Measurements from ENCODE around the gene ARL15.
"Not testable (repeated sequence)": the region's sequence is repeated elsewhere in the genome, so short reads cannot be mapped to it uniquely, and the experiment has no call there.

Gene ARL15

DNA sequence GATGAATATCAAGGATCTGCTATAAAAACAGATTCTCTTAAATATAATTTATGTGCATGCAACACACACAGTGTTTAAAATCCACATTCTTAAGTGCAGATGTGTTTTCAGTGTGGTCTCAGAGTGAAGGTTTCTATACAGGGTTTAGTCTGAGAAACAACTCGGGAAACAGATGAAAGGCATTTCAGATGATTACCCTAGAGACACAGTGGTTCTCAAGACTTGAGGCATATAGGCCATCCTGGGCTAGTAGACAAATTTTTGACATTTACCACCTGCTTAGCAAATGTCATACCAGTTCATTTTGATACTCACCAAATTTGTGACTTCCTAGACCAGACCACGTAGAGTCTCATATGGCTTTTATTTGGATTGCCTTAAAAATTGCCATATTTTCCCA lies 216.5 kb downstream of the ARL15 start:
- DNase-seq (ENCODE audit: low read depth in 2 of 2) = no peak

DNA sequence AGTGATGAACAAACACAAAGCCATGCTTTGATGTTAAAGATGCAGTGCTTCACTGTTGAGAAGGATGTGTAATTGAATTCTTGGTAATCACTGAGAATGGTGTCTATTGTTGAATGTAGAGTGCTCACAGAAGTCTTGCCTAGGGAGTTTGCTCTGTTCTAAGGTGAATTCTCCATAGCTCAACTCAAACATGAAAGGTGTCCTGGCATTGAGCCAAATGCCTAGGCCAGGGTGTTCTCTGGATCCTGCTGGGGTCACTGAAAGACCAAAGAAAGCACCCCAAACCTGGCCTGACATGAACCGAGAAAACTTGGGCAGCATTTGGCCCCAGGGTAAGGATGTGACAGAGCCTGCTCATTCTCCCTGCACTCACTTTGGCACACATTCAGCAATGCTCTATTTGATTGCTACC lies 217.3 kb downstream of the ARL15 start:
- DNase-seq (ENCODE audit: low read depth in 2 of 2) = no peak

DNA sequence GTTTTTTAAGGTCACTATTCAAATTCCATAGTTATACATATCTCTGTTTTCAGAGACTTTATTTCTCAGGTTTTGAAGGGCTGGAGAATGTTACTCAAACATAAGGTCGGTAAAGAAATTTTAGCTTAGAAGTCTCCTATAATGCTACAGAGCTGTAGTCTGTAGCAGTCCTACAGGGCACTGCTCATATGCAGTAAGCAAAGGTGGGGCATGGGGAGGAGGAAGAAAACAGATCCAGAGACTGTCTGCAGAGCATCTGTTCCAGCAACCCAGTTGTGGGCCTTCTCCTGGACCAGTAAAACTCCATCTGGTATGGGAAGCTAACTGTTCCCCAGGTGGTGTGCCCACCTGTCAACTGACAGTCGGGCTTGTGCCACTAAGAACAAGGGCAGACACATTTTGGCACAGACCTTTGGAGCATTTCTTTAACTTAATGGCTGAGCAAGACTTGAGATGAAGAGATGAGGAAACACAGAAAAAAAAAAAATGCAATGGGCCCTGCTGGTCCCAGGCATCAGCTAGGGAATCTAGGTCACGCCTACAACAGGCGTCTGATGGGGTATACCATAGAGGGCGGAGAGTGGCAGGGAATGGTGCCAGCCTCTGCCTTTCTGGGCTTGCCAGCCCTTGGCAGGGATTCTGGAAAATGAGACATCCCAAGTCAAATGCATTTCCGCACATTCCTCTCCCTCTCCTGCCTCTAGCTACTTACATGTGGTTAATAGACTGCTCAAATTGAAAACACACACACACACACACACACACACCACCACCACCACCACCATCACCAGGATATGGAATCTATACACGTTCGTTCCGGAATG lies 218.9 kb downstream of the ARL15 start:
- DNase-seq (ENCODE audit: low read depth in 2 of 2) = no peak

DNA sequence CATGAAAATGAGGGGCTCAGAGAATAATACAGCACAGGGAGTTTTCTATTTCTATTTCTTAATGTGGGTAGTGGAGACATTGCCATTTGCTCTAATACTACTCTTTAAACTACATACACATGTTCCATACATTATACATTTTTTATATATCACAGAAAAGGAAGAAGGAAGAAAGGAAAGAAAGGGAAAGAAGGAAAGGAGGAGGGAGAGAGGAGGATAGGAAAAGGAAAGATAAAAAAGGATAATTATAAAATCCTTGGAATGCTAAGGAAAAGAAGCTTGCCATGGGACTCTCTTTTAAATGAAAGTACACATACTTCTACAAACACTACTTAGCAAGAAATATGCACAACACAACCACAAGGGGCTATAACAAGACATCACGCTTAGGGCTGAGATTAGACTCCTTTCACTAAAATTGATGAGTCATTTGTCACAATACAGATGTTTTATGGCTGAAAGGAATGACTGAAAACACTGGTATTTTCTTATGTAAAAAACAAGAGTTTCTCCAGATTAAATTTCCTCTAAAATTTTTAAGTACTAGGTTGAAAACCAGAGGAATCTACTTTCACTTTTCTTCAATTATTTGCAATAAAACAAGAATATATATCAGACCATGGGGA lies 219.8 kb downstream of the ARL15 start:
- DNase-seq (ENCODE audit: low read depth in 2 of 2) = no peak

DNA sequence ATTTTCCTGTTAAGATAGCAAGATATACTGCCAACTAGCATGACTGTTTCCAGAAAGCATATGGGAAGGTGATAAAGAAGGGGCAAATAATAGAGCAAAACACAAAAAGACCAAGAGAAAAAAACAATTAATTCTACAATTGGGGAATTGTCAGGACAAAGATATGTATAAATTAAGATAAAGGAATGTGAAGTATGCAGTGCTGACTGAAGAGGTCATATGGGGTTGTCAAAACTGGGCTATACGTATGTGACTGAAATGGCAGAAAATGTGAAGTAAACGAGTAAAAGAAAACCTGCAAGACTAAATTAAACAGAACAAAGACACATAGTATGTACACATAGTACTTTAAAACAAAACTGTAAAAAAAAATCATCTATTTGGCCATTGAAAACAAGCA lies 222.3 kb downstream of the ARL15 start:
- no peak for DNase-seq (ENCODE audit: low read depth in 2 of 2)

DNA sequence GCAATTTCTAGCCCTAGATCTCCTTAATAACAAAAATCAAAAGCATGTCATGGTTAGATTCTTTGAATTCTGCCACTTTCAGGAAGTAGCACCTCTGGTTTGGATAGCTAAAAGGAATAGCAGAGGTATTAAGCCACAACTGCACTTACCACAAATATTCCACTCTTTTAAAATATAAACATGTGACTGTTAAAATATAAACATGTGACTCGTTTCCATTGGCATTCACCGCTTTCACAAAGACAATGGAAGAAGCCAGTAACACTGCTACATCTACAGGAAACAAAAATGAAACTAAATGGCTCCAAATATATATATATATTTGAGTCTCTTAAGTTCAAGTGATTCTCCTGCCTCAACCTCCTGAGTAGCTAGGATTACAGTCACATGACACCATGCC lies 222.9 kb downstream of the ARL15 start:
- no peak for DNase-seq (ENCODE audit: low read depth in 2 of 2)

DNA sequence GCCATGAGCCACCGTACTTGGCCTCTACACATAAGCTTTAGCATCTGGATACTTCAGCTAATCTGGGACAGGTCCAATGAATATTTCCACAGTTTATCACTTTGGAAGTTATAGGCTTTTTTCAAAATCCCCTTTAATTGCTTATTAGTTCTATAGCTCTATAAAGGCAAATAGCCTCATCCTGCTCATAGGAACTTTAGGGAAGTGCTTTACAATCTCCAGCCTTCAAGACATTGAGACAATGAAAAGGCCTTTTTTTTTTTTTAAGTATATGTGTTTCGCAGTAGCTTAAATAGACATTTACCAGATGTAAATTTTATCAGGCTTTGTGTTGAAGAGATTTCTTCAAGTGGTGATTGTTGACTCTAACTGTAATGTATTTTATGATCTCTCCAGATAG lies 224.2 kb downstream of the ARL15 start:
- DNase-seq (ENCODE audit: low read depth in 2 of 2) = no peak

DNA sequence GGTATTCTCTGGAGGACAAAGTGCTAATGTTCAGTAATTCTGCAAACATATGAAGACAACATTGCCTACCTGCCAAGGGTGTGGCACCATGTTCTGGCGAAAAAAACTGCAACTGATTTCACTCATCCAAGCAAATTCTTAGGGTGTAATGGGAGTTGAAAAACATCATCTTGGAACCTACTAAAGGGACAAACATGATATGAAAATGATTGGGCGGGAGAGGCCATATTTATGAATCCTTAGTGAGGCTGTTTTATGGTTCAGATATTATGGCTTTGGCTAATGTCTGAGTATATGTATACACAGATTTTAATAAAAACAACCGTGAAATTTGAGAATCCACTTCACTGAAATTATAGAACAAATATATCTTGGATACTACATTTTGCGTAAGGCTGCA lies 225.7 kb downstream of the ARL15 start:
- no peak for DNase-seq (ENCODE audit: low read depth in 2 of 2)

DNA sequence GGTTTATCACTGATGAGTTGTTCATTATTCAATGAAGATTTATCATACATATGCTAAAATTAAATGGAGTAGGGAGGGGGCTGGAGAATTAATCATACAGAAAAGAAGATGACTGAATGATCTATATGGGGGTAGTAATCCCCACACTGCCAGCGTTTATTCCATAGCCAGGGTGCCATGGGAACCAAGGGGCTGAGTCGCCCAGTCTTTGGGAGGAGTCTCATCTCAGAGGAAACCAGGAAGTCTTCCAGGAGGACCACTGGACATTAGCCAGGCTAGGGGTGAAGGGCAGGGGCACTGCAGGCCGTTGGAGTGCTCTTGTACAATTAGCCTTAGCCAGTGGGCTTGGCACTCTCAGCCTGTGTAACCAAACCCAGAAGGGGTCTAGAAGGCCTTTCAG lies 226.5 kb downstream of the ARL15 start:
- no peak for DNase-seq (ENCODE audit: low read depth in 2 of 2)

DNA sequence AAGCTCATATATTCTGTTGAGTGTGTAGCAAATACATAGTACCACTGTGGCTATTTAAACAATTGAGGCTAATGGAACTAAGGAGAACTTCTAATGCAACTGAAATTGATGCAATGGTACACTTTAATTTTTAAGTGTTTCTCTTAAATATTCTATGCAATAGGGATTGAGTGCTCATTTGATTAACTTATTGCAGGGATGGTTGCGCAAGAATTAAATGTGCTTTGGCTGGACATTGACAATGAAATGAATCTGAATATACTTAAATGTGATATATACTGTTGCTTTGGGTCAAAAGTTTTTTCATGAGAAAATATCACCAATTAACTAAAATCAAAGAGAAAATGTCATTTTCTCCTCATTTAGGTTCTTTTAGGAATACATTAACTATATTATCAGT lies 227.1 kb downstream of the ARL15 start:
- no peak for DNase-seq (ENCODE audit: low read depth in 2 of 2)

DNA sequence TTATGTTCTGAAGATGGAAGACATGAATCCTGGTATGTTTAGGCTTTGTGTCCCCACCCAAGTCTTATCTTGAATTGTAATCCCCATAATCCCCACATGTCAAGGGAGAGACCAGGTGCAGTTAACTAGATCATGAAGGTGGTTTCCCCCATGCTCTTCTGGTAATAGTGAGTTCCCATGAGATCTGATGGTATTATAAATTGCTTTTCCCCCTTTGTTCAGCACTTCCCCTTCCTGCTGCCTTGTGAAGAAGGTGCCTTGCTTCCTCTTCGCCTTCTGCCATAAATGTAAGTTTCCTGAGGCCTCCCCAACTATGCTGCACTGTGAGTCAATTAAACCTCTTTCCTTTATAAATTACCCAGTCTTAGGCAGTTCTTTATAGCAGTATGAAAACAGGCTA lies 229.0 kb downstream of the ARL15 start:
- no peak for DNase-seq (ENCODE audit: low read depth in 2 of 2)

DNA sequence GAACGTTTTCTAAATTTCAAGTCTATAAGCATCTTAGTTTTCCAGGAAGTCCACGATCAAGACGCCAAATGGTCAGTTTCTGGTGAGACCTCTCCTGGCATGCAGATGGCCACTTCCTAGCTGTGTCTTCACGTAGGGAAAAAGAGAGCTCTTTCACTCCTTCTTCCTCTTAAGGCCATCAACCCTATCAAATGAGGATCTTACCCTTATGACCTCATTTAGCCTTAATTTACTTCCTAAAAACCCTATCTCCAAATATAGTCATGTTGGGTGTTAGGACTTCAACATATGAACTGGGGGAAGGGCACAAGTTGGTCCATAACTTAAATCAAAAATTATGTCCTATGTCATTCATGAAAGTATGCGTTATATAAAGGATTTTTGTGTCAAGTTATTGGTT lies 229.5 kb downstream of the ARL15 start:
- DNase-seq (ENCODE audit: low read depth in 2 of 2) = no peak

DNA sequence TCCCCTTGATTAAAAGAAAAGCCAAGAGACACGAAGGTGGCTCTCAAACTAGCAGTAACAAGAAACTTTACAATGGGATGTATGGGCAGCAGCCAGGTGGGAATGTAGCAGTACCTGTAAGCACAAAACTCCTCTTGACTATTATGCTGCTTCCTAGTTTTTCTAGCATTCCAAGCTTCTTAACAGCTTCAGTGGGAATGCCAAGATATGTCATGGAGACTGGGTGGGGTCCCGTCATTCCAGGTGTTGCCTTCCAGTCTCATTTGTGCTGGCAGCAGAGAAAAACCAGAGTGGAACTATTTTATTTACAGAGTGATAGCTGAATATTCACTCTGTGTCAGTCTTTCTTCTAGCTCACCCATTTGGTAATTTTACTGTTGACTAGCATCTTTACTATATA lies 236.6 kb downstream of the ARL15 start:
- DNase-seq (ENCODE audit: low read depth in 2 of 2) = no peak

DNA sequence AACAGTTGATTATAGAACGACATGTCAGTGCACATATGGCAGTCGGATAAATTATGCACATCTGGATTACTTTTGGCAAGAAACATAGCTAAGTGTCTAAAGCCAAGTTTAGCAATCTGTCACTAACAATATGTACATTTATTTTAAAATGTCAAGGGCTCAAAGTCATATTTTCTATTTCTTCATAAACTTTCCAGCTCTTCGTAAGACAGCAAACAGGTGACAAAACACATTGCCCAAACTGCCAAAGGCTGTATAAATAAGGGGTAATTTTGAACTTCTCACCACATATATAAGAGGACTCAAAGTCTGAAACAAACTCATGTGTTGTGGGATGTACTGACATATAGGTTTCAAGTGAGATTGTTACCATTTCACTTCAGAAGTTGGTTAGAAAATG lies 237.2 kb downstream of the ARL15 start:
- DNase-seq (ENCODE audit: low read depth in 2 of 2) = no peak

DNA sequence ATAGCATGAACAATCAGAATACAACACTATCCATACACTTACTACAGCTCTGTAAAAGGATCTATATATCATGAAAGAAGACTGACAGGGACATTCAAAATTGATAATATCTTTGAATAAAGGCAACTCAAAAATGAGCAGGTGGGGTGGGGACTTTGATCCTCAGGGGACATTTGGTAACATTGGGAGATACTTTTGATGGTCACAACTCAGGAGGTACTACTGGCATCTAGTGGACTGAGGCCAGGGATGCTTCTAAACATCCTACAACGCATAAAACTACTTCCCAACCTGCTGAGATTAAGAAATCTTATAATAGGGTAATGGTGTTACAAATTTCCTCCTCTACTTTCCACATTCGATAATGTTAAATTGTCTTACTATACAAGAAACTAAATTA lies 243.9 kb downstream of the ARL15 start:
- no peak for DNase-seq (ENCODE audit: low read depth in 2 of 2)

DNA sequence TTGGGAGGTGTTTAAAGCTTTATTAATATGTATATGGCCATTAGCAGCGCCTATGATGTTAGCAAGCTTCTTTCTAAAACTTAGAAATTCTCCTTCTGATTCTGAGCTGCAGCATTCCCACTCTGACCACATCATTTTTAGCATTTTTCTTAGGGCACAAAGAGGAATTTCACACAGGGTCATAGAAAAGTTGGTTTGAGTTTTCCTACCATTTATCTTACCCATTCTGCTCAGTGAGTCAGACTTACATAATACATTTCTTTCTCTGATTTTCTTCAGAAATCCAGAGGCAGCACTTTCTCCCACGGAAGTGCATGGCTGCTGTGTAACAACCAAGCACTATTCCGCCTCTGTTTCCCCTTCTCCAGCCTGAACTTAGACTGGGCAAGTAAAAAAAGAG lies 246.6 kb downstream of the ARL15 start:
- no peak for DNase-seq (ENCODE audit: low read depth in 2 of 2)

DNA sequence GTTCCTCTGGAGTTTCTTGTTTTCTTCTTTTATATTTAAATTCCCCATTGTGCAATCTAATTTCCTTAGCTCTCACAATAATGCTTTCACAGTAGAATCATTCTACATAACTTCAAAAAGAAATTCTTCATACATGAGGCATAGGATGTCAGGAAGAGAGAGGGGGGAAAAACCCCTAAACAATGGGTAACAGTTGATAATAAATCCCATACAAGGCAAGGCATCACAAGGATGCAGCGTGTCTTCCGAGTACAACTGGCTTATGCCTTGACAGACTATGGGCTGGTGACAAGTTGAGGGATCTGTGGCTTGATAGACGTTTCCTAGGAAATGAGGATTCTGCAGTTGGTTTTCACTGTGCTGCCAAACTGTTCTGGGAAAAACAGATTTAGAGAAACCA lies 247.4 kb downstream of the ARL15 start:
- no peak for DNase-seq (ENCODE audit: low read depth in 2 of 2)

DNA sequence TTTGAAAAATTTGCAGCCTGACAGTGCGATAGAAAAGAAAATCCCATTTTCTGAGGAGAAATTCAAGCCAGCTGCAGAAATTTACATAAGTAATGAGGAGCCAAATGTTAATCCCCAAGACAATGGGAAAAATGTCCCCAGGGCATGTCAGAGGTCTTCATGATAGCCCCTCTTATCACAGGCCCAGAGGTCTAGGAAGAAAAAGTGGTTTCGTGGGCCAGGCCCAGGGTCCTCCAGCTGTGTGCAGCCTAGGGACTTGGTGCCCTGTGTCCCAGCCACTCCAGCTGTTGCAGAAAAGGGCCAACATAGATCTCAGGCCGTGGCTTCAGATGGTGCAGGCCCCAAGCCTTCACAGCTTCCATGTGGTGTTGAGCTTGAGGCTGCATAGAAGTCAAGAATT lies 249.5 kb downstream of the ARL15 start:
- not testable (repeated sequence) for DNase-seq (ENCODE audit: low read depth in 2 of 2)

DNA sequence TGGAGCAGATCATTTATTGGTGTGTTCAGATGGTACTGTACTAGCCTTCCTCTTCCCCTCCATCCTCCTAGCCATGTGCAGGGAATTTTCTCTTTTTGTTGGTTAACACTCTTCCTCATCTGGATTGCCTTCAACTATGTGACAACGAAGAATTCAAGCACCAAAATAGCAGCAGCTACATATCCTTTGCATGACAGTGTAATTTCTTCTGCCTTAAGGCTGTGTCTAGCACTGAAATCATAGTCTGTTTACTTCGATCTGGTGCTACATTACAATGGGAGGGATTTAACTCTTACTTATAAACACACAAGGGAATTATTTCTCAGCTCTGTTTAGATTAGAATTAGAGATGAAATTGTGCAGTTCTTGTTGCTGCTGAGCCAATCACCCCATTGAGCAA lies 260.4 kb downstream of the ARL15 start:
- DNase-seq (ENCODE audit: low read depth in 2 of 2) = no peak

DNA sequence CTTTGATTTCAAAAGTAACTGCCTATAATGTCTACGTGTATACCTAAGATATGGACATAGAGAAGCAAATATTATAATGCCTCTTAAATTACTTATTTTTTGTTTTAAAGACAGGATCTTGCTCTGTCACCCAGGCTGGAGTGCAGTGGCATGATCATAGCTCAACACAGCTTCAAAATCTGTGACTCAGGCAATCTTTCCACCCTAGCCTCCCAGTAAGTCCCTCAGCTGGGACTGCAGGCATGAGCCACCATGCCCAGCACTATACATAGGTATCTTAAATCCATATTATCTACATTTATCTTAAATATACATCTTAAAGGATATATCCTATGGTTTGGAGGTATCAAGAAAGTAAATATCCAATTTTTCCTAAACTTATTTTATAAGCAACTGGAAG lies 261.2 kb downstream of the ARL15 start:
- no peak for DNase-seq (ENCODE audit: low read depth in 2 of 2)

DNA sequence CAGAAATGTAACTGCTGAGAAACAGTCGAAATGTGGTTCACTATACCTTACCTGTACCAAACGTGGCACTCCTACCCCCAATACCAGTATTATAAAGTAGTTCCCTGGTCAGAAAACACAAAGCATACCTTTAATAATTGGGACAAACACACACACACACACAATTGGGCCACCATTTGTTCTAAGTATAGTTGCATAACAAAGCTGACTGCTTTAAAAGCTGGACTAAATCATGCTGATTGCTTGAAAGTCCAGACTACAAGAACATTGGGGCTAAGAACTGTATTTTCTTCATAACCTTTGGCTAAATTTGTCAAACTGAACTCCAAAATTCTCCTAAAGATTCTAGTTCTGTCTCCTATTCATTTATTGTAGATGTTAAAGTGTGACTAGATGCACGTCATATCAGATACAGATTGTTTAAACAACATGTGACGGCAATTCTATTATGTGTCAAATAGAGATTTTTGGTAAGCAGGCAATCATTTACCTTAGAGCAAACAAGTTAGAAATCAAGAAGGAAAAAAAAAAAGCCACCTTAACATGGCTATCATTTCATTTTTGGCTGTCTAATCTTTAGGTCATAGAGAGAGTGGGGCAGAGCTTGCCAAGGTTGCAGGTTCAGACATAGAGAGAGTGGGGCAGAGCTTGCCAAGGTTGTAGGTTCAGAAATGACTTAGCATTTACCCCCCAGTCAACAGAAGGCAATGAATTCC lies 265.1 kb downstream of the ARL15 start:
- no peak for DNase-seq (ENCODE audit: low read depth in 2 of 2)

DNA sequence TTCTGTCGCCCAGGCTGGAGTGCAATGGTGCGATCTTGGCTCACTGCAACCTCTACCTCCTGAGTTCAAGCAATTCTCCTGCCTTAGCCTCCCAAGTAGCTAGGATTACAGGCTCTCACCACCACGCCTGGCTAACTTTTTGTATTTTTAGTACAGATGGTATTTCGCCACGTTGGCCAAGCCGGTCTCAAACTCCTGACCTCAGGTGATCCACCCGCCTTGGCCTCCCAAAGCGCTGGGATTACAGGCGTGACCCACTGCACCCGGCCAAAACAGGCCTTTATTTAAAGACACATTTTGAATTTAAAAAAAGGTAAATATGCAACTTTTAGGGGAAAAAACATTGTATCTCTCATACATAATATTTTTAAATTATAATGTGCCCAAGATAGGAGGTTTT lies 266.1 kb downstream of the ARL15 start:
- not testable (repeated sequence) for DNase-seq (ENCODE audit: low read depth in 2 of 2)

DNA sequence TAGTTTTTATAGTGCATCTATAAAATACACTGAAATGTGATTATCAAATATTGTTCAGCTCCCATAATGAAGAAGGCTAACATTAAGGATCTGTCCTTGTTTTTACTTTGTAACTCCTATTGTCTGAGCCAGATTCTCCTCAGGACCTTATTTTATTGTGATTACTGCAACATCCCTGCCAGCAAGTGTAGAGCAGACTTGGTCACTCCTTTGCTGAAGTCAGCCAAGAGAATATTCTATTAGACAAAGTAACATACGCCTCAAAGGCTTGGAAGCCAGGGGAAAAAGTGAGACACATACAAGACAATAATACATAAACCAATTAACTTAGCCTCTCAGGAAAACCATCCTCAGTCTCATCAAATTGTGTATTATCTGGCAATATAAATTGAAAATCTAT lies 269.6 kb downstream of the ARL15 start:
- no peak for DNase-seq (ENCODE audit: low read depth in 2 of 2)
